Measurements from ENCODE around the gene DUSP22. TPM values are rescaled to one million over a fixed set of nuclear protein-coding genes. Genes with fewer than 3 reads are reported as not detected.

The DUSP22 gene
- total RNA-seq, 1 experiment from 2014 or later = 11.5 TPM

DNA sequence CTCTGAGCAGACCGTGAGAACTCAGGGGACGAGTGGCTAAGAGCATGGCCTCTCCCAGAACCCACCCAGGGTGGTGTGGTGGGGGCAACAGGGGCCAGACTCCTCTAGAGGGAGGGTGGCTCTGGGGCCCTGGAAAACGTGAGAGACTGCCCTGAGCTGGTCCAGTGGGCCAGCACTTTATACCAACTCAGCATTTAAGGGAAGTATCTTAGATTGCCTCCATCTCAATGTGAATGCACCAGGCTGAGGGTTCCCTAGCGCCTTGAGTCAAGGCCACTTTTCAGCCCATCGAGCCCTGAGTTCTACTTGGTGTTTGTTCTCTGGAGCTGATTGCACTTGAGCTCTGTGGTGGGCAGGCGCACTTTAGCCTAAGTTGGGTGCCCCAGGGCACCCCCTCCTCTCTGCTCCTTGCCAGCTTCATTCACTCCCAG lies 57.2 kb downstream of the DUSP22 start:
- no peak for DNase-seq (ENCODE audit: low read depth)

DNA sequence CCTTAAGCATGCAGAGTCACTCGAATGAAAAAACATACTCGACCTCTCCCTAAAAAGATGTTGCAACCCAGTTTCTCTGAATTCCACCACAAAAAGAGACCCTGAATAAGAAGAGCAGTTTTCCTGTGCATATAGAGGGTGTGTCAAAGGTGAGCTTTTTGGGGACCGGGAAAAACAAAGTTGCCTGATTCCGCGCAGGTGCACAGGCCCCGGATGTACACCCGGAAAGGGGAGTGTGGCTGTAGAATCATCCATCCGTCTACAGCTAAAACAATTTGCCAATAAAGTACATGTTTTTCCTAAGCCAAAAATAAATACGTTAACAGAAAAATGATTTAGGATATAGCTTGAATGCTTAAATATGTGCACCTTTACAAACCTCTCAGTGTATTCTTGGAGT lies 58.1 kb downstream of the DUSP22 start:
- no peak for DNase-seq (ENCODE audit: low read depth)

DNA sequence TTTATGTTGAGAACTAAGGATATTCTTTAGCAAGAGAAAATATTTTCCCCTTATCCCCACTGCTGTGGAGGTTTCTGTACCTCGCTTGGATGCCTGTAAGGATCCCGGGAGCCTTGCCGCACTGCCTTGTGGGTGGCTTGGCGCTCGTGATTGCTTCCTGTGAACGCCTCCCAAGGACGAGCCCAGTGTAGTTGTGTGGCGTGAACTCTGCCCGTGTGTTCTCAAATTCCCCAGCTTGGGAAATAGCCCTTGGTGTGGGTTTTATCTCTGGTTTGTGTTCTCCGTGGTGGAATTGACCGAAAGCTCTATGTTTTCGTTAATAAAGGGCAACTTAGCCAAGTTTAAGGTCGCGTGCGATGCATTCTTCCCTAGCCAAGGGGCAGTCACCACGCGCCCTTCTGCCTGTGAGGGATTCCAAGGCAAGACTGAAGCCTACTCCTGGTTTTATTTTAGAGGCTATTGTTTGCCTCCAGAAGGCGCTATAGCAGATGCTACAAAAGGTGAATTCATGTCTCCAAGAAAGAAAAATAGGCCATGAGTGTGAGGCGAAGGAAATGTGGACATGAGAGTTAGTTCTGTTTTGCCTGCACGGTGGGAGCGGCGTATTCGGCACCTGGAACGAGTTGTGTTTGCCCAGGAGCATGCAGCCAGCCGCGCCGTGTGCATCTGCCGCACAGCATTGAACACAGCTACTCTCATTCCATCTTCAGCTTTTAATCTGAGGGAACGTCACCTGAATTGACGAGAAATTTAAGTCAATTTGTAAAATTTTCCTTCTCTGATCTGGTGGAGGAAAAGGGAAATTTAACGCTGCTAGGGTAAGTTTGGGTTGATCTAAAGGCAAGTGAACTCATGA lies 59.0 kb downstream of the DUSP22 start:
- no peak for DNase-seq (ENCODE audit: low read depth)

DNA sequence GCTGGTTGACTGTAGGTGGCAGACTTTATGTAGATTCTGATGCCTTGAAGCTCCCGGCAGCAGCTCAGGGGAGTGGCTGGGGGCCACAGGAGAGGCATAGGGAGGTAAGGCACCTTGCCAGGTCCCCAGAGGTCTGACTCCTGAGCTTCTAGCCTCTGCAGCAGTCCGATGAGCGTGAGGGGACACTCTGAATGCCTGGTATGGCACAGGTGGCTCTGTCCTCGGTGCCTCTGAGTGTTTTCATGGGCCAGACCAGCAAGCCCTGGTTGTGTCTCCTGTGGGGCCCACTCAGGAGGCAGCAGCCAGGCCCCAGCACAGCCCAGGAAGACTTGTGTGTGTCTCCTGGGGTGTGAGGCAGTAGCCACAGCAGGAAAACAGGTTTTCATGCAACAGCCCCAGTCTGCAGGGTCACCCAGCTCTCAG lies 59.6 kb downstream of the DUSP22 start:
- no peak for DNase-seq (ENCODE audit: low read depth)

DNA sequence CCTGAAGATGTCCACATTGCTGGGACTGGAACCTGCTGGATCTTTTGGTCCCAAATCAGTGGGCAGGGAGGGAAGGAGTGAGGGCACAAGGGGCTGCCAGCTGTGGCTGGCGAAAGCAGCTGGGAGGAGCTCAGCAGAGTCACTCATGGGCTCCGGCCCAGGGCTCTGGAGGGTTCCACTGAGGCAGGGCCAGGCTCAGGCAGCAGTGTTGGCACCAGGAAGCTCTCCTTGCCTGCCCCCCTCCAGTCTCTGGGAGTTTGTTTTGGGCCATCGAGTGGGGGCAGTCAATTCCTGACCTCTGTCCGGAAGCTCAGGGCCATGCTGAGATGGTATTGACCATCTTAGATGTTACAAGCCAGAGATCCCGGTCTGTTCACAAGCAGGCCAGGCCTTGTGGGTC lies 60.2 kb downstream of the DUSP22 start:
- DNase-seq (ENCODE audit: low read depth) = no peak

DNA sequence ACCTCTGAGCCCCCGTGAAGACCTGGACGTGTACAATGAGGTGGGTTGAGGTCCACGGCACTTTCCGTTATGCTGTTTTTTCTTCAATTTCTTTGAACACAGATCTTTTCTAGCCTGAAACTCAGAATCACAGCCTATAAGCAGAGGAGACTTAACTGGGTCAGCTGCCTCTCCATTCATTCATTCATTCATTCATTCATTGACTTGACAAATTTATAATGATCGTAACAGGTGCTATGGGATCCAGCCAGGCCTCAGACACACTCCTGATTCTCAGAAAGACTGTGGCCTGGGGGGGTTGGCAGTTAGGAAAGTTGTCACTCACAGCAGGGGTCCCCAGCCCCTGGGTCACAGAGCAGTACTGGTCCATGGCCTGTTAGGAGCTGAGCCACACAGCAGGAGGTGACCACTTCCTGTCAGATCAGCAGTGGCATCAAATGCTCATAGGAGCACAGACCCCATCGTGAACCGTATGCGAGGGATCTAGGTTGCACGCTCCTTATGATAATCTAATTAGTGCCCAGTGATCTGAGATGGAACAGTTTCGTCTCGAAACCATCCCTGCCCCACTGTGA lies 60.7 kb downstream of the DUSP22 start:
- no peak for DNase-seq (ENCODE audit: low read depth)

DNA sequence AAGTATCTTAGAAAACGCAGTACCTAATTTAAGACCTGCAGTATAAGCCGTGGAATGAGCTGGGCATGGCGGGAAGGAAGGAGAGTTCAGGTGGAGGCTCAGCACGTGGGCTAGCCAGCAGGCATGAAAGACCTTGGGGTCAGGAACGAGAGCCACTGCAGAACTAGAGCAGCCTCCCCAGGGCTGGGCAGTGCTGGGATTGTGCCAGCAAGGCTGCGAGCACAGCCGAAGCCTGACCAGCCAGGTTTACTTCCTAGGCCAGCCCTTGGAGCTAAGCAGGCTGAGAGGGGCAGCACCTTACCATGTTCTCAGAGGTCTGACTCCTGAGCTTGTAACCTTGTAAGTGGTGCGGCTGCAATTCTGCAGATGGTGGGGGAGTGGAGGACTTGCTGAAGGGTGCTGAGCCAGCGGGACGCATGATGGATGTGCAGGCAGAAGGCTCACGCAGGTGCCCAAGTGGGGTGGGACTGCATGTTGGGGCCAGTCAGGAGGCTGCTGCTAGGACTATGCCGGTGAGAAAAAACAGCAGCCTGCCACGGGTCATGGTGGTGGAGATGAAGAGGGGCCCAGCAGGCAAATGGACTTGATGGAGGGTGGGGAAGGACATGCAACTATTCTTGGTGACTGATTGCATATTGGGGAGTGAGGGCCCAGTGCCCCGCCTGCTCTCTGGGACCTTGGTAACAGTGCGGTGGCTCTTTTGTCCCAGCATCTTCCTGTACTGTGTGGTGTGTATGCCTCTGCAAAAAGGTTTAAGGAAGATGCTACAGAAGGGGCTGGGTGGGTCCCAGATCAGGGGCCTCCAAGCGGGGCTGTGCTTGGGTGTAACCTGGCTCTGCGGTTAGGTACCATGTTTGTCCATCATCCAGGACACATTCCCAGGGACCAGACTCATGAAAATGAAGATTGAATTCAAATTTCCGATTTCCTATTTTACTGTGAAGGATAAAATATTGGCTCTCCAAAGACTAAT lies 61.6 kb downstream of the DUSP22 start:
- DNase-seq (ENCODE audit: low read depth) = no peak

DNA sequence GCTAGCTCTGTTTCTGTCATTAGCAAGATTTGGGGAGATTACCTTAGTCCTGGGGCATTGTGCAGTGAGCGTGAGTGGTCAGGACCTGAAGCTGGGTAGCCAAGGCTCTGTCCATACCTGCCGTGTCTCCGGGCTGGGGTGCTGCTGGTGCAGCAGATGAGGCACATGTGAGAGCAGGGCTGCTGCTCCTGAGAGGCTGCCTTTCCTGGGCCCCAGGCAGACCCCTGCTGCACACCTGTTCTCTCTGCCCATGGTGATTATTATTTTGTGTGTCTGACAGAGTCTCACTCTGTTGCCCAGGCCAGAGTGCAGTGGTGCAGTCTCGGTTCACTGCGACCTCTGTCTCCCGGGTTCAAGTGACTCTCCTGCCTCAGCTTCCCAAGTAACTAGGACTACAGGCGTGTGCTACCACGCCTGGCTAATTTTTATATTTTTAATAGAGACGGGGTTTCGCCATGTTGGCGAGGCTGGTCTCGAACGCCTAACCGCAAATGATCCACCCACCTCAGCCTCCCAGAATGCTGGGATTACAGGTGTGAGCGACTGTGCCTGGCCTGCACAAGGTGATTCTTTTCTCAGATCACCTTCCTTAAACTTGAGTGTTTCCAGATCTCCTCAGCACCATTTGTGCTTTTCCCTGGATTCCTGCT lies 62.5 kb downstream of the DUSP22 start:
- no peak for DNase-seq (ENCODE audit: low read depth)

DNA sequence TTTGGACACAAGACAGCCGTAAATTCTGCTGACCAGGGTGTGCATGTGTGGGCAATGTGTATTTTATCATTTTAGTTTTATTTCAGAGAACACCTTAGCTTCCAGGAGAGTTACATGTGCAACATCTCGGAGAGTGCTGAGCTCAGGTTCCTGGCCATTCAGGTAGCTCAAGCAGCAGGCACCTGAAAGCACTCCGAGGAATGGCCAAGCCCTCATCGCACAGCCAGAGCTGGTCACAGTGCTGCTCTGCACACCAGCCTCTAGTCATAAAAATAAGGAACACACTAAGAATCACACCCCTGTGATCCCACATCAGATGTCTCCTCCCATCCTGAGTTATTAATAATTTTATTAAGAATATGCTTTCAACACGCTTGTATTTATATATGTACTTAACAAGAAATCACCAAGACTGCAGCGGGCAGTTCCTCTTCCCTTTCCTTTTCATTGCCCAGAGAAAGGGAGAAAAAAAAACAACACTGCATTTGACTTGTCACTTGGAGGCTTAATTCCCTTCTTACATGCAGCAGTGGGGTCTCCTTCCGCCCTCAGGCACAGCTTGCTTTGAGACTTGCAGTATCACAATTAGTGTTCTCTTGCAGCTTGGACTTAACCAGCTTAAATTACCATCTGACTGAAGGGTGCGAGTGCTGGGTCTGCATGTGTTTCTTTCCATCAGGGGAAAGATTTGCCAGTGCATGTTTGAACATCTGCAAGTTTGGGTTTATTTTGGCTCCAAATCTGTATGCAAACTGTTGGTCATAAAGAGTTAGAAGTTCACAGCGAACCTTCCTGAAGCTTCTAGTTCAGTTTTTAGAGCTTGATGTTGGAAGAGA lies 63.3 kb downstream of the DUSP22 start:
- no peak for DNase-seq (ENCODE audit: low read depth)

DNA sequence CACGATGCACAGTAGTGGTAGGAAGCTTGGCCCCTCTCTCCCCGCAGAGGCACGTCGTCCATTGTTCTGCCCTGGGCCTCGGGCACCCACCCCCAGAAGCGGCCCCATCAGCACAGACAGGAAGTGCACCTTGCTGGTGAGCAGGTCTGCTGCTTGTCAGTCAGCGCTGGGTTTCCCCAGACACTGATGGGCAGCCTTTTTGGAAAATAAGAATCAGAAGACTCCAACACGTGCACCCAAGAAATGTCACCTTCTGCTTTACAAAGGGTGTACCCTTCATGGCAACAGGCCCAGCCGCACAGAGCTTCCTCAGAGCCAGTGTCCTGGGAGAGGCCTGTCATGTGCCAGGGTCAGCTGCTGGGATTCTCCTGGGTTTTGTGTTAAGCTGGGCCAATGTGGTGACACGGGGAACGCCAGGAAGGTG lies 64.6 kb downstream of the DUSP22 start:
- DNase-seq (ENCODE audit: low read depth) = no peak

DNA sequence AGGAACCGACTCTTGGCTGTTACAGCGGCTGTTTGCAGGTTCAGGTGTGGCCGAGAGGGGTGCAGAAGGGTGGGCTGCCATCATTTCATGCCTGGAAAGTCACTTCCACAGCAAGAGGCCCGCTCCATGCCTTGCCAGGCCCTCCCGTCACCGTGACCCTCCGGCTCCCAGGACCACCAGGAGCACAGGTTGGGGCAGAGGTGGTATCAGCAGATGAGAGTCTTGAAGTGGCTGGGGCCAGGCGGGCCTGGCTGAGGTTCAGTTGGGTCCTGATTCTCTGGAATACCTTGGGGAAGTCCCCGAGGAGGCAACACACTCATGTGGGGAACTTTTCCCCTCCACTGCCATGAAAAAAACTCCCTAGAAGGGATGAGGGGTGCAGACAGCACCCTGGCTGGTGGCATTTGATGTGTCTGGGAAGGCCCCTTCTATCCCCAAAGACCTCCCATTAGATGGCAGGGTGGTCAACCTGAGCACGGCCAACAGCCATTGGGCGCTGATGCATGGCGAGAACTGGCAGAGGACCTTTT lies 65.0 kb downstream of the DUSP22 start:
- DNase-seq (ENCODE audit: low read depth) = no peak

DNA sequence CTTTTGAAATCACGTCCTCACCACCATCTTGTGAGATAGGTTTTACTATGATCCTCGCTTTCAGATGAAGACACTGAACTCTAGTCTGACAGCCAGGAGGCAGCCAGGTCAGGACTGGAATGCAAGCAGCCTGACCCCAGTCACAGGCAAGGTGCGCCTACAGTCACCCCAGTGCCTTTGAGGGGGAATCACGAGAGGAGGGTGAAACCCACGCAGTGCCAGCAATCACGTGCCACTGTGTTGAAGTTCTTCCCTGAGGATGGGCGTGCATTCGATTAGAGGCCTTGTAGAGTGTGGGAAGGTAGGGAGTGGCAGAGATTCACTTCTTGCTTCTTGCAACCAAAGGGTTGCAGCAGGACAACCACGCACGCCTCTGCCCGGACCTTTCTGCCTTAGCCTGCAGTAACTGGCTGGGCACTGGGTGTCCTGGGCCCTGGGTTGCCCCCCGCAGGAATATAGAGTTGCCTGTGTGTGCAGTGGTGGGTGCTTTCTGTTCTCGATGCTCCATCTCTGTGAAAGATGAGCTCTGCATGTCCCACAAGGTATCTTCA lies 65.6 kb downstream of the DUSP22 start:
- DNase-seq (ENCODE audit: low read depth) = no peak

DNA sequence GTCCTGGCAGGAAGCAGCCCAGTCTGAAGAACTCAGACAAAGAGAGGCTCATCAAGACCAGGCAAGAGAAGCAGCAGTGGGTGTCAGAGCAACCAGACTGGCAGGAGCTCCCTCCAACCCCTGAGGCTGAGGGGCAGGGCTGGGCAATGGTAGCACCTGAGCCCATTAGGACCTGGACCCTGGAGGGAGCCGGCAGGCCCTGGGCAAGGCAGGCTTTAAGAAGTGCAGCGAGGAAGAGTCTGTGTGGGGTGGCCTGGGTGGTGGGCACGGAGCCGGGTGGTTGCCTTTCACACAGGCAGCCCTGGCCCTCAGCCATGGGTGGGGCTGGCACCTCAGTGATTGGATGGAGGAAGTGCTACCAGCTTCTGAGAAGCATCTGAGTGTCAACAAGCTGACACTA lies 66.1 kb downstream of the DUSP22 start:
- no peak for DNase-seq (ENCODE audit: low read depth)

DNA sequence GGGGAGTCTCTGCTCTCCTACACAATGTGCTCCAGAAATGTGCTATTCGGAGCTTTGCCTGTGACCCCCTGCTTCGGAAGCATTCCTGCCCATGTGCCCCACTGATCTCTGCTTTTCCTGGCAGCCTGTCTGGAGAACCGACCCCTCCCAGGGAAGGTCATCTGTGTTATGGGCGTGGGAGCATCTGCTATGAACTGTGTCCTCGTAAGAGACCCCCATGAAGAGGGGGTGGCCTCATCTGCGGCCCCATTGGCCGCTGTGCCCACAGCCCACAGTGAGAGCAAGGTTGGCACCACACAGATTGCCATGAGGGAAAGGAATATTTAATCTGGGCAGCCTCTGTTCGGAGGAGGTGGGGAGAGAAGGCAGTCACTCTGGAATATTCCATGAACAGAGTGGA lies 66.6 kb downstream of the DUSP22 start:
- DNase-seq (ENCODE audit: low read depth) = no peak

DNA sequence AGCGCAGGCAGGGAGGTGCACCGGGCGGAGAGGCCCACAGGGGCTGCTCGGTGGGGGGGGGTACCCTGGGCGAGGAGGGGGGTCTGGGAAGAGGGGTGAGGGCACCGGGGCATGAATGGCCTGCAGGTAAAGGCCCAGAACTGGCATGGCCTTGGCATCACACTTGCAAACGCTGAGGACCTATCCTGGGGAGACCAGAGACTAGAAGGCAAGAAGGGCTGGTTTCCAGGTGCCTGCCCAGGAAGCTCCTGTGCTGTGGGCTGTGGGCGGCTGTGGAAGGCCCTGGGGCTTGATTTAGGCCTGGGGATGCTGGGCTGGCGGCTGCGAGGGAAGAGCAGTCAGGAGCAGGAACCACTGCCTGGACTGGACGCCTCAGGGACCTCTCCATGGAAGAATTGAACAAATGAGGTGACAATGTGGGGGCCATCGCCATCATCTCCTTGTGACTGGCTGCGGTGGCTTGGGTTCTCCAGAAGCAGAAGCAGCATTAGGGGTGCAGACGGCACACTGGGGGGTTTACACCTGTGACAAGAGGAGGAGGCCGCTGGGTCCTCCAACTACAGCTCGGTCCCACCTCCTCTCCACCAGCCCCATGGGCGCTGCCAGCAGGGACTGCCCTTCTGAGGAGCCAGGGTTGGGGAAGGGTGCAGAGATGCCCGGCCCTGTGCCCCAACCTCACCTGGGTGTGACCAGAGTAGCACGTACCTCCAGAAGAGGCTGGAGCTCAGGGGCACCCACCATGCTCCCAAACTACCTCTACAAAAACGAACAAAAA lies 67.2 kb downstream of the DUSP22 start:
- DNase-seq (ENCODE audit: low read depth) = no peak

DNA sequence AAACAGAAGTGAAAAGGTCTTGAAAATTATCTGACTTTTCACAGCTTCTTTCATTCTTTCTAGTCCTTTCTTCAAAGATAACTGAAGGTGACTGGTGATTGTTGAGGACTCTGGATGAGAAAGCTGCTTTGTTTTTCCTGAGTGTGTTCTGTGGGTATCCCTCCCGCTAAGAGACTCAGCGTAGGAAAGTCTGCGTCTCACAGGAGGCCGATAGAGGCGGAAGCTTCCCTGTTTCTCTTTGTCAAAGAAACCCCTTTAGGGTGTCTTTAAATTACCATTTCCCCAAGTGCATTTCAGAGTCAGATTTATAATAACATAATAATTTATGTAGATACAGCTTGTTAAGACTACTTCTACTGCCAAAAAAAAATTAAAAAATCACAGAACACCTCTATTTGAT lies 68.1 kb downstream of the DUSP22 start:
- DNase-seq (ENCODE audit: low read depth) = no peak

DNA sequence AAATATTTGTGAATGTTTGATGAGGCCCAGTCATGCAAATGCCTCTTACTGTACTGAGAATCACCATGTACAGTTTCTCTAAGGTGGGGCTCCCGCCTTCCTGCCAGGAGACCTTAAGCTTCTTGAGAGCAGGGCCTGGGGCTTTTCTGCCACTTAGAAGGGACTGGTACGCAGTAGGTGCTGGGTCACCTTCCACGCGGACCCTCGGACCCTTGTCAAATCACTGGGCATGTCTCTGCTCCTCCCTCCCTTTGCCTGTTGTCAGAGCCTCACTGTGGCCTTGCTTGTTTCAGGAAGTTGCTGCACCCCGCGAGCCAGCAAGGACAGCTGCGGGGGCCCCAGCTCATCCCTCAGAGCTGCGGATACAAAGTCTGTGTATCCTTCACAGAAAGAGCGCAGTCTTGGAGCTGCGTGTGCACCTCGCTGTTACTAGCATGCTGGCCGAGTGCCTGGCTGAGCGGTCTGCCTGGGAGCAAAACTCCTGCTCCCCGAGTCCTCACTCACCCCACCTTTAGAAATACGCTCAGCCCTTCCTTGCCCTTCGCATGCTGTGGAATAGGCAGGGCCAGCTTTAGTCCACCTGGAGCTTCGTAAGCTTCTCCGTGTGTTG lies 68.6 kb downstream of the DUSP22 start:
- DNase-seq (ENCODE audit: low read depth) = no peak

DNA sequence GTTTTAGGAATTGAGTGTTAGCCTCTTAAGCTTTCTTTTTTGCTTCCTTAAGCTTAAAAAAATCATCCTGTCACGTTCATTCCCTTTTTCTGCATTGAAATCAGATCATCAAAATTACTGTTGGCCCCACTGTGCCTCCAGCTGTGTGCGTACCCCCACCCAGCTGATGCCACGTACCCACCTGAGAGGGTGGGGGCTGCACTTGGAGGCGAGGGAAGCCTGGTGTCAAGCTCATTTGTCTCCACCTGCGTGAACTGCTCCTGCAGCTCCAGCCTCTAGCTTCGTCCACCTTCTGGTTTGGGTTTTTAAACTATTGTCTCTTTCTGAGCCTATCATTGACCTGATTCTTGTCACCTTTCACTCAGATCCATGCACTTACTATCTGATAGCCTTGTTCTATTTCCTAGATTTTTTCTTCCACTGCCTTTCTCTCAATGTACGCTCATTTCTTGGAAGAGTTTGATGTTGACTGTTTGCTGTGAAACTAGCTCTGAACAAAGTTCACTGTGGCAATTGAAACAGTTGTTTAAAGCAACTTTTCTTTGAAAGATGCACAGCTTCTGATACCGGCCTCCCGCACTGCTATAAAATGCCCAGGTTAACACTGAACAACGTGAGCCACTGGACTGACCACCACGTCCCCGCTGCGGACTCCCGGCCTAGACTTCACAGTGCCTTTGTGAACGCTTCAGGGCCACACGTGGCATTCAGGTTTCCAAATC lies 69.3 kb downstream of the DUSP22 start:
- no peak for DNase-seq (ENCODE audit: low read depth)

Measured in HT1080 (cell line).